Uterus (tissue), 4 donors: ENCODE results near the gene GPD1L. TPM values are rescaled to one million over a fixed set of nuclear protein-coding genes. Genes with fewer than 3 reads are reported as not detected.

ENCODE experiments used
- DNase-seq, 2 donors: peaks; one replicate each; pipeline ENCODE4 v3.0.0-alpha.2; 2019 to 2020
- H3K27ac ChIP-seq, 2 donors: fragments of 200-600 bp; sonication (generic); 1 replicate in 1 of 2; 2 replicates in 1 of 2; pipeline ENCODE4 v1.5.1; 2016 to 2018
- H3K27me3 ChIP-seq, 2 donors: fragments of 200-600 bp; sonication (generic); one replicate each; pipeline ENCODE4 v1.5.1; 2018 to 2019; ENCODE audit warnings: control low read depth in 1 of 2
- H3K36me3 ChIP-seq, 2 donors: fragments of 200-600 bp; sonication (generic); one replicate each; pipeline ENCODE4 v1.5.1; 2019; ENCODE audit warnings: control low read depth in 1 of 2
- H3K4me1 ChIP-seq, 2 donors: fragments of 200-600 bp; sonication (generic); one replicate each; pipeline ENCODE4 v1.5.1; 2018 to 2019; ENCODE audit warnings: control low read depth in 1 of 2
- H3K4me3 ChIP-seq, 2 donors: fragments of 200-600 bp; sonication (generic); 1 replicate in 1 of 2; 2 replicates in 1 of 2; pipeline ENCODE4 v1.5.1; 2018 to 2019; ENCODE audit warnings: mild to moderate bottlenecking in 1 of 2
- H3K9me3 ChIP-seq, 2 donors: fragments of 200-600 bp; sonication (generic); one replicate each; pipeline ENCODE4 v1.5.1; 2019; ENCODE audit warnings: control low read depth in 1 of 2
- POLR2A ChIP-seq, 2 donors: fragments of 450-650 bp; IDR thresholded peaks; one replicate each; pipeline ENCODE4 v1.6.1; 2016; ENCODE audit warnings: antibody characterized with exemption in 2 of 2, mild to moderate bottlenecking in 1 of 2, moderate library complexity in 1 of 2
- intact Hi-C: fragments of 100-400 bp; cut with DNase I; formaldehyde crosslinking; loops from one replicate; pipeline ENCODE4 v1.15.1; 2023; ENCODE audit warnings: low total_unique reads
- total RNA-seq, 4 donors: library from RNA; depleted of rRNA in 3 of 4; stranded (reverse); fragments of >200 nt in 3 of 4; gene quantifications; one replicate each; pipeline versions ENCODE4 v1.1.0 to v1.2.4, GENCODE V29; 2014 to 2023
- TF ChIP-seq, protein P1 (sequence below), 4 experiments: fragments of 200-600 bp in 2 of 4; fragments of 450-650 bp in 2 of 4; sonication (generic) in 2 of 4; IDR thresholded peaks; one replicate each; pipeline ENCODE4 v1.5.1; 2016 to 2019; ENCODE audit warnings: antibody characterized with exemption in 4 of 4, mild to moderate bottlenecking in 2 of 4, moderate library complexity in 1 of 4
- donor health status: DM: yes; HTN: yes; CAD: no.

The GPD1L gene
- total RNA-seq, 4 donors from 2014 or later, result 32.5 to 46.2 (median 41.1) TPM

DNA sequence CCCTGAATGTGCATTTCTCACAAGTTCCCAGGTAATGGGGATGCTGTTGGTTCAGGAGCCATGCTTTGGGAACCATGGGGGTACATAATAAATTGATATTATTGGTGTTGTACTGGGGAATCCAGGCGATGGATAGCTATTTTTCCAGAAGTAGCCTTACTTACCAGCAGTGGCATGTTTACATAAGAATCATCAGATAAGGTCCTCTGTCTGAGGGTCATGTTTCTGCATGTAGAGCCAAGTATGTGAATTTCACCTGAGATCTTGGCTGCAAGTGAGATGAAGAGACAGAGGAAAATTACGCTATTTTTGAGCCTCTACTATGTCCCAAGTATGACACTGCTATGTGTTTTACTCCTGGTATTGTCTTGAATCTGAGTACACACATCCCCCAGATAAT, 26.3 kb downstream of the GPD1L start:
- Histone ChIP-seq H3K4me3 (no peak overlapping the region), H3K27ac (no peak overlapping the region), H3K27me3 (no peaks in the 10 kb centered on the region), H3K4me1 (no peaks in the 10 kb centered on the region), H3K36me3 (no peaks in the 10 kb centered on the region), H3K9me3 (no peaks in the 10 kb centered on the region)
- TF ChIP-seq, protein P1, sequence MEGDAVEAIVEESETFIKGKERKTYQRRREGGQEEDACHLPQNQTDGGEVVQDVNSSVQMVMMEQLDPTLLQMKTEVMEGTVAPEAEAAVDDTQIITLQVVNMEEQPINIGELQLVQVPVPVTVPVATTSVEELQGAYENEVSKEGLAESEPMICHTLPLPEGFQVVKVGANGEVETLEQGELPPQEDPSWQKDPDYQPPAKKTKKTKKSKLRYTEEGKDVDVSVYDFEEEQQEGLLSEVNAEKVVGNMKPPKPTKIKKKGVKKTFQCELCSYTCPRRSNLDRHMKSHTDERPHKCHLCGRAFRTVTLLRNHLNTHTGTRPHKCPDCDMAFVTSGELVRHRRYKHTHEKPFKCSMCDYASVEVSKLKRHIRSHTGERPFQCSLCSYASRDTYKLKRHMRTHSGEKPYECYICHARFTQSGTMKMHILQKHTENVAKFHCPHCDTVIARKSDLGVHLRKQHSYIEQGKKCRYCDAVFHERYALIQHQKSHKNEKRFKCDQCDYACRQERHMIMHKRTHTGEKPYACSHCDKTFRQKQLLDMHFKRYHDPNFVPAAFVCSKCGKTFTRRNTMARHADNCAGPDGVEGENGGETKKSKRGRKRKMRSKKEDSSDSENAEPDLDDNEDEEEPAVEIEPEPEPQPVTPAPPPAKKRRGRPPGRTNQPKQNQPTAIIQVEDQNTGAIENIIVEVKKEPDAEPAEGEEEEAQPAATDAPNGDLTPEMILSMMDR (IDR thresholded peaks at IDR 0.05), result no peak
- TF ChIP-seq POLR2A (IDR thresholded peaks at IDR 0.05), result no peak
- DNase-seq, result no peak
- intact Hi-C loops, result no loop called here

DNA sequence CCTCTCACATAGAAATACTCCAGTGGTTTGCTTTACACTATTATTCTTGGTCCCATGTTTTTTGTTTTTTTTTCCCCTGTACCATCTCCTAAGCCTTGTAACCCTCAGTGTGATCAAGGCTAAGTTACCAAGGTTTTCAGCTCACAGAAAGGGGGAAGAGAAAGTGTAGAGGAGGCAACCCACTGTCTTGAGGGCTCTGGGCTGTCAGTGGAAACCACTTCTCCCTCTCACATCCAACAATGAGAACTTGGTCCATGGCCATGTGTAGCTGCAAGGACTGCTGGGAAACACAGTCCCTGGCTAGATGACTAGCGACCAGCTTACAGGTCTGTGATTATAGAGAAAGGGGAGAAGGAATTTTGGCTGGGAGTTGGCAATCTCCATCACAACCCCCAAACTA, 30.3 kb downstream of the GPD1L start:
- Histone ChIP-seq H3K4me3 (no peak overlapping the region), H3K36me3 (no peaks in the 10 kb centered on the region), H3K9me3 (no peaks in the 10 kb centered on the region), H3K4me1 (no peaks in the 10 kb centered on the region), H3K27me3 (no peaks in the 10 kb centered on the region), H3K27ac (no peak overlapping the region)
- intact Hi-C loops, result no loop called here
- TF ChIP-seq, protein P1 (IDR thresholded peaks at IDR 0.05), result no peak
- TF ChIP-seq POLR2A (IDR thresholded peaks at IDR 0.05), result no peak
- DNase-seq, result no peak

DNA sequence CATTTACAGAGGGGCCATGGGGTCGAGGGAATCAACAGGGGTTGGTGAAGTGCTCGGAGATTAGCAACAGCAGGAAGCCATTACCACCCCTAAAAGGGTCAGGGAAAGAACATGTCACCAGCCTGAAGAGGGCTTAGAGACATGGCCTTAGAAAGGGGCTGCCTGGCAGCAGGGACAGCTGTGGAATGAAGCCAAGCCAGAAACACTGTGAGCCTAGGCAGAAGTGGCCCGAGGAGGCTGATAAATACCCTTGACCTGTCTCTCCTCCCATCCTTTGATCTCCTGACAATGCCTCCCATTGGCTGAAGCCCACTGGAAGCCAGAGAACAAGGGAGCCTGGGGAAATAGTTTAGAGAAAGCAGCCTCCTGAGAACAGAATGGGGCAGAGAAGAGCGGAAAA, 31.4 kb downstream of the GPD1L start:
- H3K36me3 ChIP-seq, result no peaks in the 10 kb centered on the region
- H3K27me3 ChIP-seq, result no peaks in the 10 kb centered on the region
- H3K9me3 ChIP-seq, result no peaks in the 10 kb centered on the region
- intact Hi-C loops, result no loop called here
- no peak for TF ChIP-seq POLR2A (IDR thresholded peaks at IDR 0.05)
- TF ChIP-seq, protein P1 (IDR thresholded peaks at IDR 0.05), result no peak
- no peaks in the 10 kb centered on the region for H3K4me1 ChIP-seq
- H3K4me3 ChIP-seq, result no peak overlapping the region
- no peak overlapping the region for H3K27ac ChIP-seq
- DNase-seq, result no peak

DNA sequence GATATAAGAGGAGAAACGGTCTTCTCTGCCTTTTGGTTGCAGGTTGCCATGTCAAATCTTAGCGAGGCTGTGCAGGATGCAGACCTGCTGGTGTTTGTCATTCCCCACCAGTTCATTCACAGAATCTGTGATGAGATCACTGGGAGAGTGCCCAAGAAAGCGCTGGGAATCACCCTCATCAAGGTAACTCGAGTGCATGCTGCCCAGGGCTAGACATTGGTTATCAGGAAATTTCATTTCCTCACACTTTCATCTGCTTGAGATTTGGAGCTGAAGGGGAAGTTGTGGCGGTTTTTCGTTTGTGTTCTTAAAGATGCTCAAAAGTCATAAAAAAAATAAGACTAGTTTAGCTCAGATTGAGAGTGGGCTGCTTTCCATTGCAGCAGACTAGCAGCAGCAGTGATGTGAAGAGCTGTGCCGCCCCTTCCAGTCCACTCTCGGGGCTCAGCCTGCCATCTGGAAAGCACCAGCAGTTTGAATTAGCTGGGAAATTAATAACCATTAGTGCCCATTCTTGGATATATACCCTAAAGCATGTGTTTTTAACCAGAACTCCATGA, 32.2 kb downstream of the GPD1L start:
- no peak for TF ChIP-seq POLR2A (IDR thresholded peaks at IDR 0.05)
- TF ChIP-seq, protein P1 (IDR thresholded peaks at IDR 0.05), result no peak
- H3K36me3 ChIP-seq, result no peaks in the 10 kb centered on the region
- H3K27me3 ChIP-seq, result no peaks in the 10 kb centered on the region
- H3K9me3 ChIP-seq, result no peaks in the 10 kb centered on the region
- H3K4me1 ChIP-seq, result no peaks in the 10 kb centered on the region
- intact Hi-C loops, result no loop called here
- no peak overlapping the region for H3K27ac ChIP-seq
- no peak overlapping the region for H3K4me3 ChIP-seq
- no peak for DNase-seq

DNA sequence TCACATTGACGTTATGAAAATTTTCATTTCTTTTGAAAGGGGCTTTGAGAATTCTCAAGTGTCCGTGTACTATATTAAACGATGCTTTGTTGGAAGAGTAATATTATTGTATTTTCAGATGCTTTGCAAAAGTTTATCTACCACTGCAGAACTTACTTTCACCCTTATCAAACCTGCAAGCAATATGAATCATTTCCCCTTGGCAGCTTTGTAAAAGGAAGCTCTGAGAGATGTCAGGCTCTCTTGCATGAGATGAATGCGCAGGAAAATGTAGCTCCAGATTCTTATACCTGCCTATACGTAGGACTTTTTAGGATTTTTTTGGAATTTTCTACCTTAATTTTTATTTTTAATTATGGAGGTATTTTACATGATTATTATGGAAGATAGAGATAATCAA, 34.5 kb downstream of the GPD1L start:
- Histone ChIP-seq H3K9me3 (no peaks in the 10 kb centered on the region), H3K27ac (no peak overlapping the region), H3K4me3 (no peak overlapping the region), H3K27me3 (no peaks in the 10 kb centered on the region), H3K36me3 (no peaks in the 10 kb centered on the region), H3K4me1 (no peaks in the 10 kb centered on the region)
- intact Hi-C loops, result loop anchor here (5.0 kb wide), 1 partner anchor 124 kb away; no protein-coding TSS in a partner anchor
- no peak for DNase-seq
- TF ChIP-seq, protein P1 (IDR thresholded peaks at IDR 0.05), result no peak
- no peak for TF ChIP-seq POLR2A (IDR thresholded peaks at IDR 0.05)
